Activated CD8-positive, alpha-beta memory T cell treated with anti-CD3 and anti-CD28 coated beads, Interleukin-2, amount 50 U/mL, for 4 hours (primary cell): Measurements from ENCODE around the gene TELO2.

Experiments used
- DNase-seq: peaks from one replicate; pipeline ENCODE4 v3.0.0-alpha.2; 2020

Gene TELO2

GRCh38 chr16:1492923-1493745, at the start of gene TELO2:
Gene TELO2 (plus strand): TSS chr16:1493360. CDS start chr16:1494282, 922 bp downstream.
- peak; percentile 85 for DNase-seq

- no peak for DNase-seq
Observed at GRCh38 chr16:1443403-1443973, 49.7 kb upstream of the TELO2 start.

- no peak for DNase-seq
Observed at GRCh38 chr16:1443980-1444729, 49.0 kb upstream of the TELO2 start, which contains the start of gene CCDC154. Gene CCDC154 (minus strand): TSS chr16:1444556. CDS start chr16:1444322, 234 bp downstream.

GRCh38 chr16:1444730-1445517, 48.2 kb upstream of the TELO2 start:
- no peak for DNase-seq

- DNase-seq, result no peak
Observed at GRCh38 chr16:1445518-1446203, 47.5 kb upstream of the TELO2 start.

- no peak for DNase-seq
Observed at GRCh38 chr16:1446296-1447080, 46.7 kb upstream of the TELO2 start.

- DNase-seq, result no peak
Observed at GRCh38 chr16:1447965-1448364, 45.2 kb upstream of the TELO2 start.

GRCh38 chr16:1448536-1449116, 44.5 kb upstream of the TELO2 start:
- no peak for DNase-seq

GRCh38 chr16:1449201-1449788, 43.9 kb upstream of the TELO2 start:
- DNase-seq, result no peak

GRCh38 chr16:1450218-1450617, 42.9 kb upstream of the TELO2 start:
- no peak for DNase-seq

- no peak for DNase-seq
Observed at GRCh38 chr16:1450841-1451240, 42.3 kb upstream of the TELO2 start.

GRCh38 chr16:1451702-1452392, 41.3 kb upstream of the TELO2 start:
- DNase-seq, result no peak

- no peak for DNase-seq
Observed at GRCh38 chr16:1452530-1452929, 40.6 kb upstream of the TELO2 start.

- DNase-seq, result no peak
Observed at GRCh38 chr16:1453316-1453715, 39.8 kb upstream of the TELO2 start.

GRCh38 chr16:1454561-1454960, 38.6 kb upstream of the TELO2 start:
- no peak for DNase-seq

- no peak for DNase-seq
Observed at GRCh38 chr16:1455190-1456171, 37.7 kb upstream of the TELO2 start.

GRCh38 chr16:1456951-1457350, 36.2 kb upstream of the TELO2 start:
- DNase-seq, result no peak

- DNase-seq, result no peak
Observed at GRCh38 chr16:1457489-1458245, 35.5 kb upstream of the TELO2 start.
